Subcutaneous adipose tissue (tissue), 4 donors: ENCODE measurements around the gene GPR55. TPM values are rescaled to one million over a fixed set of nuclear protein-coding genes. Genes with fewer than 3 reads are reported as not detected.

ENCODE experiments used
- CTCF ChIP-seq: fragments of 450-650 bp; IDR thresholded peaks from one replicate; pipeline ENCODE4 v1.5.1; 2016; ENCODE audit warnings: low read depth, mild to moderate bottlenecking, control low read depth, antibody characterized with exemption, moderate library complexity
- total RNA-seq, 4 donors: library from RNA; depleted of rRNA; stranded (reverse); fragments of >200 nt; gene quantifications; one replicate each; pipeline ENCODE4 v1.1.0, GENCODE V29; 2016

The GPR55 gene
- total RNA-seq, 4 donors from 2014 or later, result under 0.01 to 0.38 (median 0.17) TPM; not detected in 1

GRCh38 chr2:230863031-230863430 lies 62.0 kb downstream of the GPR55 start:
- TF ChIP-seq CTCF, result no peak

GRCh38 chr2:230862292-230862691 lies 62.8 kb downstream of the GPR55 start:
- no peak for TF ChIP-seq CTCF

GRCh38 chr2:230861552-230862255 lies 63.3 kb downstream of the GPR55 start:
- TF ChIP-seq CTCF, result no peak

Other genes with a start within 250 kb of the GPR55 start
- 100 to 1,000 TPM in 2 of 4 donors, 10 to 100 TPM in 2; 93.8 to 142 (median 107) TPM for gene CAB39, start 212.4 kb downstream of the GPR55 start, total RNA-seq
- 10 to 100 TPM; 14.0 to 22.2 (median 19.9) TPM for gene ITM2C, start 60.3 kb downstream of the GPR55 start, total RNA-seq
- not detected for gene SPATA3, start 70.9 kb upstream of the GPR55 start, total RNA-seq
- 1 to 10 TPM in 1 of 4 donors, under 1 TPM in 2, not detected in 1; 0.17 to 1.3 (median 0.49) TPM for gene C2orf72, start 112.3 kb upstream of the GPR55 start, total RNA-seq
- 10 to 100 TPM; 53.9 to 86.9 (median 64.4) TPM for gene PSMD1, start 131.6 kb upstream of the GPR55 start, total RNA-seq
- 10 to 100 TPM in 1 of 4 donors, 1 to 10 TPM in 1, under 1 TPM in 2; 0.88 to 13.3 (median 1.4) TPM for gene HTR2B, start 199.8 kb upstream of the GPR55 start, total RNA-seq